ENCODE measurements around the gene NACC2. TPM values are rescaled to one million over a fixed set of nuclear protein-coding genes. Genes with fewer than 3 reads are reported as not detected.

NACC2 gene
- total and polyA plus RNA-seq, 9 of the 15 experiments (the other 6 are each of a cell fraction or from before 2014, with no cell fraction given) = 0.70 to 25.1 (median 5.6) TPM

DNA sequence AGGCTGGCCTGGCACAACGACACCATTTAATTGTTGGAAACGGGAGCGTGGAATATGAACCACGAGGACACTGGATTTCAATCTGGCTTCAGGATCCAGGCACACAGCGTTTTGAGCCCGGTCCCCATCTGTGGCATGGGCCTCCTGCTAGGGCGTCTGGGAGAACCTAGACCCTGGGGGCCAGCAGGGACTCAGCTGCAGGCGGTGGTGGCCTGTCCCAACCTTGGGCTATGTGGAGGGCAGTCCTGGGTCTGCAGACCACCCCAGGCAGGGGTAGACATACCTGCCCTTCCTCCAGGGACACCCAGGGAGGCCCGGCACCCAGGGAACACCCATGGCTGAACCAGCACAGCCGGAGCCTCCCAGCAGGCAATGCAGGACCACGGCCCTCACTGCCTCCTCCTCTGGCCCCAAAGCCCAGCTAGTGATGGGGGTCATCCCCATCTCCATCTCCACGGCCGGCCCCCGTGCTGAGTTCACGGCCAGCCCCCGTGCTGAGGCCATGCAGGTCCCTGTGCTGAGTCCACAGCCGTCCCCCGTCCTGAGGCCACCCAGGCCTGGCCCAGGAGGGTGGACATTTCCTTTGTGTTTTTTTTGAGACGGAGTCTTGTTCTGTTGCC is 115.4 kb downstream of the NACC2 start (continued):
- TF ChIP-seq, protein P1, sequence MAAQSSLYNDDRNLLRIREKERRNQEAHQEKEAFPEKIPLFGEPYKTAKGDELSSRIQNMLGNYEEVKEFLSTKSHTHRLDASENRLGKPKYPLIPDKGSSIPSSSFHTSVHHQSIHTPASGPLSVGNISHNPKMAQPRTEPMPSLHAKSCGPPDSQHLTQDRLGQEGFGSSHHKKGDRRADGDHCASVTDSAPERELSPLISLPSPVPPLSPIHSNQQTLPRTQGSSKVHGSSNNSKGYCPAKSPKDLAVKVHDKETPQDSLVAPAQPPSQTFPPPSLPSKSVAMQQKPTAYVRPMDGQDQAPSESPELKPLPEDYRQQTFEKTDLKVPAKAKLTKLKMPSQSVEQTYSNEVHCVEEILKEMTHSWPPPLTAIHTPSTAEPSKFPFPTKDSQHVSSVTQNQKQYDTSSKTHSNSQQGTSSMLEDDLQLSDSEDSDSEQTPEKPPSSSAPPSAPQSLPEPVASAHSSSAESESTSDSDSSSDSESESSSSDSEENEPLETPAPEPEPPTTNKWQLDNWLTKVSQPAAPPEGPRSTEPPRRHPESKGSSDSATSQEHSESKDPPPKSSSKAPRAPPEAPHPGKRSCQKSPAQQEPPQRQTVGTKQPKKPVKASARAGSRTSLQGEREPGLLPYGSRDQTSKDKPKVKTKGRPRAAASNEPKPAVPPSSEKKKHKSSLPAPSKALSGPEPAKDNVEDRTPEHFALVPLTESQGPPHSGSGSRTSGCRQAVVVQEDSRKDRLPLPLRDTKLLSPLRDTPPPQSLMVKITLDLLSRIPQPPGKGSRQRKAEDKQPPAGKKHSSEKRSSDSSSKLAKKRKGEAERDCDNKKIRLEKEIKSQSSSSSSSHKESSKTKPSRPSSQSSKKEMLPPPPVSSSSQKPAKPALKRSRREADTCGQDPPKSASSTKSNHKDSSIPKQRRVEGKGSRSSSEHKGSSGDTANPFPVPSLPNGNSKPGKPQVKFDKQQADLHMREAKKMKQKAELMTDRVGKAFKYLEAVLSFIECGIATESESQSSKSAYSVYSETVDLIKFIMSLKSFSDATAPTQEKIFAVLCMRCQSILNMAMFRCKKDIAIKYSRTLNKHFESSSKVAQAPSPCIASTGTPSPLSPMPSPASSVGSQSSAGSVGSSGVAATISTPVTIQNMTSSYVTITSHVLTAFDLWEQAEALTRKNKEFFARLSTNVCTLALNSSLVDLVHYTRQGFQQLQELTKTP (IDR thresholded peaks at IDR 0.05; ENCODE audit: low read depth in 1 of 2, partially characterized antibody in 2 of 2) = no peak
- TF ChIP-seq RNF2 (IDR thresholded peaks at IDR 0.05) (no peak), ARNT (IDR thresholded peaks at IDR 0.05) (no peak), CHD7 (IDR thresholded peaks at IDR 0.05; ENCODE audit: low read depth, low read length) (no peak), CBX3 (IDR thresholded peaks at IDR 0.05; ENCODE audit: borderline replicate concordance in 1 of 2, low read length in 2 of 2) (no peak), GATAD2A (IDR thresholded peaks at IDR 0.05) (no peak), ZFP1 (CRISPR knock-in tag; IDR thresholded peaks at IDR 0.05) (no peak), ASH1L (IDR thresholded peaks at IDR 0.05; ENCODE audit: borderline replicate concordance, low read depth, partially characterized antibody) (no peak)

All from K562 (cell line).